Suprapubic skin (tissue), 4 donors: ENCODE measurements around the gene PPP2R2C. TPM values are rescaled to one million over a fixed set of nuclear protein-coding genes. Genes with fewer than 3 reads are reported as not detected.

Experiments used
- DNase-seq, 2 donors: peaks; one replicate each; pipeline ENCODE4 v3.0.0-alpha.2; 2019; ENCODE audit warnings: low spot score in 2 of 2
- H3K27ac ChIP-seq: fragments of 200-600 bp; sonication (generic); one replicate; pipeline ENCODE4 v1.5.1; 2019
- H3K27me3 ChIP-seq: fragments of 200-600 bp; sonication (generic); one replicate; pipeline ENCODE4 v1.5.1; 2019
- H3K36me3 ChIP-seq: fragments of 200-600 bp; sonication (generic); one replicate; pipeline ENCODE4 v1.5.1; 2019
- H3K4me1 ChIP-seq: fragments of 200-600 bp; sonication (generic); one replicate; pipeline ENCODE4 v1.5.1; 2019
- H3K4me3 ChIP-seq: fragments of 200-600 bp; sonication (generic); one replicate; pipeline ENCODE4 v1.5.1; 2019; ENCODE audit warnings: mild to moderate bottlenecking
- H3K9me3 ChIP-seq: fragments of 200-600 bp; sonication (generic); one replicate; pipeline ENCODE4 v1.5.1; 2019
- CTCF ChIP-seq, 2 donors: fragments of 200-600 bp in 1 of 2; fragments of 450-650 bp in 1 of 2; sonication (generic) in 1 of 2; IDR thresholded peaks; one replicate each; pipeline ENCODE4 v1.5.1; 2016 to 2019; ENCODE audit warnings: antibody characterized with exemption in 2 of 2, mild to moderate bottlenecking in 1 of 2, moderate library complexity in 1 of 2
- EP300 ChIP-seq: sonication (generic); formaldehyde crosslinking; IDR thresholded peaks from one replicate; pipeline ENCODE4 v1.6.1; 2017; ENCODE audit warnings: antibody characterized with exemption
- POLR2A ChIP-seq, 2 donors: fragments of 450-650 bp; IDR thresholded peaks; one replicate each; pipeline ENCODE4 v1.6.1; 2017; ENCODE audit warnings: antibody characterized with exemption in 2 of 2, mild to moderate bottlenecking in 2 of 2, moderate library complexity in 2 of 2
- POLR2AphosphoS5 ChIP-seq, 3 donors: sonication (generic); formaldehyde crosslinking; IDR thresholded peaks; one replicate each; pipeline ENCODE4 v1.6.1; 2017; ENCODE audit warnings: antibody characterized with exemption in 3 of 3
- WGBS: methylation state at CpG from one replicate; pipeline ENCODE4 v1.1.5; 2018; 5-methylcytosine and 5-hydroxymethylcytosine counted together
- total RNA-seq, 4 donors: library from RNA; depleted of rRNA; stranded (reverse); fragments of >200 nt; gene quantifications; one replicate each; pipeline ENCODE4 v1.1.0, GENCODE V29; 2016

The PPP2R2C gene
- total RNA-seq, 4 donors from 2014 or later, result 42.5 to 81.5 (median 61.0) TPM

GRCh38 chr4:6445403-6446129 lies 26.8 kb downstream of the PPP2R2C start:
- Histone ChIP-seq H3K9me3 (no peaks in the 10 kb centered on the region), H3K27ac (no peak overlapping the region), H3K4me1 (peaks cover 33% of the 10 kb centered on the region), H3K36me3 (no peaks in the 10 kb centered on the region), H3K4me3 (no peak overlapping the region), H3K27me3 (peaks cover 44% of the 10 kb centered on the region)
- DNase-seq, result no peak
- WGBS, result 71% methylated on average over 5 of the region's 5 CpGs
- TF ChIP-seq CTCF (IDR thresholded peaks at IDR 0.05) (no peak), EP300 (no peak), POLR2A (IDR thresholded peaks at IDR 0.05) (no peak), POLR2AphosphoS5 (IDR thresholded peaks at IDR 0.05) (no peak)

- DNase-seq, result no peak
- TF ChIP-seq CTCF (IDR thresholded peaks at IDR 0.05) (no peak), POLR2A (IDR thresholded peaks at IDR 0.05) (no peak), EP300 (no peak), POLR2AphosphoS5 (IDR thresholded peaks at IDR 0.05) (no peak)
- H3K36me3 ChIP-seq, result no peaks in the 10 kb centered on the region
- H3K4me3 ChIP-seq, result no peak overlapping the region
- no peaks in the 10 kb centered on the region for H3K9me3 ChIP-seq
- no peak overlapping the region for H3K27ac ChIP-seq
- H3K27me3 ChIP-seq, result peaks cover 44% of the 10 kb centered on the region
- 87% methylated on average over 5 of the region's 6 CpGs for WGBS
- peaks cover 26% of the 10 kb centered on the region for H3K4me1 ChIP-seq
These were observed 27.8 kb downstream of the PPP2R2C start for GRCh38 chr4:6444582-6444981.

GRCh38 chr4:6443035-6444023 lies 29.1 kb downstream of the PPP2R2C start:
- TF ChIP-seq POLR2AphosphoS5 (IDR thresholded peaks at IDR 0.05), result no peak
- no peak for TF ChIP-seq CTCF (IDR thresholded peaks at IDR 0.05)
- no peak for TF ChIP-seq EP300
- TF ChIP-seq POLR2A (IDR thresholded peaks at IDR 0.05), result no peak
- Histone ChIP-seq H3K27me3 (peaks cover 37% of the 10 kb centered on the region), H3K9me3 (no peaks in the 10 kb centered on the region), H3K4me1 (peaks cover 15% of the 10 kb centered on the region), H3K27ac (no peak overlapping the region), H3K4me3 (no peak overlapping the region), H3K36me3 (no peaks in the 10 kb centered on the region)
- WGBS, result 87% methylated on average over 14 of the region's 21 CpGs
- no peak for DNase-seq

- DNase-seq, result no peak
- Histone ChIP-seq H3K36me3 (no peaks in the 10 kb centered on the region), H3K4me3 (no peak overlapping the region), H3K27ac (no peak overlapping the region), H3K9me3 (no peaks in the 10 kb centered on the region), H3K27me3 (peaks cover 35% of the 10 kb centered on the region), H3K4me1 (peaks cover 12% of the 10 kb centered on the region)
- TF ChIP-seq EP300 (no peak), POLR2A (IDR thresholded peaks at IDR 0.05) (no peak), POLR2AphosphoS5 (IDR thresholded peaks at IDR 0.05) (no peak), CTCF (IDR thresholded peaks at IDR 0.05) (no peak)
- WGBS, result 71% methylated on average over 5 of the region's 8 CpGs
These were observed 29.9 kb downstream of the PPP2R2C start for GRCh38 chr4:6442555-6442954.

GRCh38 chr4:6441758-6442157 lies 30.7 kb downstream of the PPP2R2C start:
- H3K36me3 ChIP-seq, result no peaks in the 10 kb centered on the region
- WGBS, result 88% methylated on average over 4 of the region's 7 CpGs

More at GRCh38 chr4:6441758-6442157, 30.7 kb downstream of the PPP2R2C start:
- peaks cover 28% of the 10 kb centered on the region for H3K27me3 ChIP-seq
- H3K9me3 ChIP-seq, result no peaks in the 10 kb centered on the region
- H3K27ac ChIP-seq, result no peak overlapping the region
- no peak overlapping the region for H3K4me3 ChIP-seq
- TF ChIP-seq POLR2AphosphoS5 (IDR thresholded peaks at IDR 0.05) (no peak), EP300 (no peak), POLR2A (IDR thresholded peaks at IDR 0.05) (no peak), CTCF (IDR thresholded peaks at IDR 0.05) (no peak)
- no peak for DNase-seq
- H3K4me1 ChIP-seq, result peaks cover 6% of the 10 kb centered on the region
